H9 (cell line): ENCODE measurements around the gene CYTH3. TPM values are rescaled to one million over a fixed set of nuclear protein-coding genes. Genes with fewer than 3 reads are reported as not detected.

ENCODE experiments used
- DNase-seq: peaks from one replicate; pipeline ENCODE4 v3.0.0-alpha.2; 2017
- H2AFZ ChIP-seq: one replicate; pipeline ENCODE4 v1.6.1; 2013; ENCODE audit warnings: mild to moderate bottlenecking, low read length, control low read depth, moderate library complexity
- H2AK5ac ChIP-seq: 2 replicates; pipeline ENCODE4 v1.6.1; 2013; ENCODE audit warnings: low read length, control low read depth, mixed read lengths; ENCODE audit not compliant: insufficient read length
- H2BK120ac ChIP-seq: one replicate; pipeline ENCODE4 v1.6.1; 2013; ENCODE audit warnings: low read depth, mild to moderate bottlenecking, low read length, control low read depth, inconsistent platforms; ENCODE audit not compliant: poor library complexity, severe bottlenecking
- H2BK12ac ChIP-seq: 2 replicates; pipeline ENCODE4 v1.6.1; 2013; ENCODE audit warnings: low read length, control low read depth, mixed read lengths, low read depth; ENCODE audit not compliant: insufficient read length
- H2BK15ac ChIP-seq: 2 replicates; pipeline ENCODE4 v1.6.1; 2013; ENCODE audit warnings: low read depth, low read length, control low read depth
- H2BK20ac ChIP-seq: one replicate; pipeline ENCODE4 v1.6.1; 2013; ENCODE audit warnings: low read depth, mild to moderate bottlenecking, low read length, control low read depth, inconsistent platforms; ENCODE audit not compliant: poor library complexity, severe bottlenecking
- H2BK5ac ChIP-seq: 2 replicates; pipeline ENCODE4 v1.6.1; 2013; ENCODE audit warnings: low read length, control low read depth, mixed read lengths; ENCODE audit not compliant: insufficient read length
- H3K14ac ChIP-seq: 2 replicates; pipeline ENCODE4 v1.6.1; 2013; ENCODE audit warnings: low read length, control low read depth; ENCODE audit not compliant: insufficient read depth
- H3K18ac ChIP-seq: 2 replicates; pipeline ENCODE4 v1.6.1; 2013; ENCODE audit warnings: low read depth, mild to moderate bottlenecking, mixed read lengths, low read length, control low read depth; ENCODE audit not compliant: insufficient read length
- H3K23ac ChIP-seq: 2 replicates; pipeline ENCODE4 v1.6.1; 2013; ENCODE audit warnings: low read length, control low read depth, mixed read lengths, low read depth; ENCODE audit not compliant: insufficient read length
- H3K23me2 ChIP-seq: 2 replicates; pipeline ENCODE4 v1.6.1; 2013; ENCODE audit warnings: low read depth, mild to moderate bottlenecking, mixed read lengths, low read length, control low read depth; ENCODE audit not compliant: insufficient read length, poor library complexity, severe bottlenecking
- H3K27ac ChIP-seq: 2 replicates; pipeline ENCODE4 v1.5.1; 2013; ENCODE audit warnings: low read length, control low read depth, mixed read lengths, low read depth; ENCODE audit not compliant: insufficient read length
- H3K27me3 ChIP-seq: 2 replicates; pipeline ENCODE4 v1.6.1; 2013; ENCODE audit warnings: low read length, control low read depth, inconsistent platforms; ENCODE audit not compliant: insufficient read depth
- H3K4ac ChIP-seq: 2 replicates; pipeline ENCODE4 v1.6.1; 2013; ENCODE audit warnings: low read depth, mild to moderate bottlenecking, control low read depth, inconsistent platforms, low read length, moderate library complexity
- H3K4me1 ChIP-seq: 2 replicates; pipeline ENCODE4 v1.6.1; 2013; ENCODE audit warnings: low read length, control low read depth, inconsistent platforms; ENCODE audit not compliant: insufficient read depth
- H3K4me2 ChIP-seq: 2 replicates; pipeline ENCODE4 v1.6.1; 2013; ENCODE audit warnings: low read length, control low read depth, mixed read lengths; ENCODE audit not compliant: insufficient read length, insufficient read depth
- H3K56ac ChIP-seq: 2 replicates; pipeline ENCODE4 v1.6.1; 2013; ENCODE audit warnings: low read depth, mild to moderate bottlenecking, mixed read lengths, low read length, control low read depth; ENCODE audit not compliant: insufficient read length
- H3K79me1 ChIP-seq: 2 replicates; pipeline ENCODE4 v1.6.1; 2013; ENCODE audit warnings: low read depth, mild to moderate bottlenecking, moderate library complexity, low read length, control low read depth, inconsistent platforms; ENCODE audit not compliant: insufficient read depth, poor library complexity, severe bottlenecking
- H3K79me2 ChIP-seq: 2 replicates; pipeline ENCODE4 v1.6.1; 2013; ENCODE audit warnings: low read length, control low read depth, inconsistent platforms; ENCODE audit not compliant: insufficient read depth
- H3K9ac ChIP-seq: 2 replicates; pipeline ENCODE4 v1.6.1; 2013; ENCODE audit warnings: low read length, control low read depth, mixed read lengths; ENCODE audit not compliant: insufficient read length; ENCODE audit errors: extremely low read depth
- H3K9me3 ChIP-seq: one replicate; pipeline ENCODE4 v1.6.1; 2013; ENCODE audit warnings: low read depth, low read length, inconsistent platforms; ENCODE audit not compliant: control insufficient read depth
- H3T11ph ChIP-seq: one replicate; pipeline ENCODE4 v1.6.1; 2013; ENCODE audit warnings: mild to moderate bottlenecking, low read length, control low read depth, inconsistent platforms
- H4K20me1 ChIP-seq: one replicate; pipeline ENCODE4 v1.6.1; 2013; ENCODE audit not compliant: control insufficient read depth, insufficient read length, insufficient read depth
- H4K5ac ChIP-seq: 2 replicates; pipeline ENCODE4 v1.6.1; 2013; ENCODE audit warnings: low read depth, mild to moderate bottlenecking, mixed read lengths, low read length, control low read depth; ENCODE audit not compliant: insufficient read length
- H4K8ac ChIP-seq: replicated peaks from 2 replicates; pipeline ENCODE4 v1.6.1; 2013; ENCODE audit warnings: low read length, control low read depth, mixed read lengths, low read depth; ENCODE audit not compliant: insufficient read length
- H4K91ac ChIP-seq: 2 replicates; pipeline ENCODE4 v1.6.1; 2013; ENCODE audit warnings: low read depth, mild to moderate bottlenecking, moderate library complexity, mixed read lengths, low read length, control low read depth; ENCODE audit not compliant: insufficient read length
- H3K27ac Mint-ChIP-seq, 3 experiments: 2 replicates in 2 of 3; 3 replicates in 1 of 3; pipeline ENCODE4 v1.8.0; 2020 to 2021; ENCODE audit warnings: mixed read lengths in 3 of 3, mild to moderate bottlenecking in 1 of 3, moderate library complexity in 1 of 3
- H3K27me3 Mint-ChIP-seq: 2 replicates; pipeline ENCODE4 v1.8.0; 2021; ENCODE audit warnings: low read depth, mild to moderate bottlenecking, moderate library complexity, mixed read lengths
- H3K36me3 Mint-ChIP-seq, 3 experiments: 2 replicates in 2 of 3; 3 replicates in 1 of 3; pipeline ENCODE4 v1.8.0; 2020 to 2021; ENCODE audit warnings: low read depth in 3 of 3, mixed read lengths in 3 of 3; ENCODE audit not compliant: insufficient read depth in 1 of 3
- H3K4me1 Mint-ChIP-seq, 2 experiments: 2 replicates each; pipeline ENCODE4 v1.8.0; 2020; ENCODE audit warnings: mixed read lengths in 2 of 2
- H3K4me3 Mint-ChIP-seq, 2 experiments: 2 replicates in 1 of 2; 3 replicates in 1 of 2; pipeline ENCODE4 v1.8.0; 2020 to 2021; ENCODE audit warnings: mild to moderate bottlenecking in 2 of 2, mixed read lengths in 2 of 2, moderate library complexity in 1 of 2
- H3K9me3 Mint-ChIP-seq, 2 experiments: 2 replicates in 1 of 2; 3 replicates in 1 of 2; pipeline ENCODE4 v1.8.0; 2020; ENCODE audit warnings: mild to moderate bottlenecking in 2 of 2, mixed read lengths in 2 of 2, moderate library complexity in 1 of 2
- WGBS: extraction: QIAGEN DNeasy Blood & Tissue Kit; methylation state at CpG from one replicate; pipeline ENCODE4 v1.1.7; 2013; ENCODE audit warnings: missing lambda C conversion rate, low lambda C conversion rate, mixed read lengths; ENCODE audit not compliant: insufficient read length; ENCODE audit errors: extremely low coverage; 5-methylcytosine and 5-hydroxymethylcytosine counted together
- total RNA-seq: library from RNA; stranded (reverse); gene quantifications from 2 replicates; pipeline ENCODE4 v1.2.1, GENCODE V29; 2021
- TF ChIP-seq, protein P1 (sequence below): fragments of 200-600 bp; sonication (generic); conservative IDR thresholded peaks from 3 replicates; pipeline ENCODE4 v1.8.0; 2021; ENCODE audit warnings: antibody characterized with exemption, mild to moderate bottlenecking

CYTH3 gene
- total RNA-seq, 1 experiment from 2014 or later: 12.3 TPM

- Mint-ChIP-seq H3K36me3 (peaks cover 27 to 71% (median 62%) of the 10 kb centered on the region in 3 experiments; a peak in 6 of 7 replicates), H3K4me1 (peaks cover 5 to 8% of the 10 kb centered on the region in 2 experiments; a peak in 3 of 4 replicates)
Measured at GRCh38 chr7:6155596-6155995, 116.8 kb downstream of the CYTH3 start.

More at GRCh38 chr7:6155596-6155995, 116.8 kb downstream of the CYTH3 start:
- TF ChIP-seq, protein P1, sequence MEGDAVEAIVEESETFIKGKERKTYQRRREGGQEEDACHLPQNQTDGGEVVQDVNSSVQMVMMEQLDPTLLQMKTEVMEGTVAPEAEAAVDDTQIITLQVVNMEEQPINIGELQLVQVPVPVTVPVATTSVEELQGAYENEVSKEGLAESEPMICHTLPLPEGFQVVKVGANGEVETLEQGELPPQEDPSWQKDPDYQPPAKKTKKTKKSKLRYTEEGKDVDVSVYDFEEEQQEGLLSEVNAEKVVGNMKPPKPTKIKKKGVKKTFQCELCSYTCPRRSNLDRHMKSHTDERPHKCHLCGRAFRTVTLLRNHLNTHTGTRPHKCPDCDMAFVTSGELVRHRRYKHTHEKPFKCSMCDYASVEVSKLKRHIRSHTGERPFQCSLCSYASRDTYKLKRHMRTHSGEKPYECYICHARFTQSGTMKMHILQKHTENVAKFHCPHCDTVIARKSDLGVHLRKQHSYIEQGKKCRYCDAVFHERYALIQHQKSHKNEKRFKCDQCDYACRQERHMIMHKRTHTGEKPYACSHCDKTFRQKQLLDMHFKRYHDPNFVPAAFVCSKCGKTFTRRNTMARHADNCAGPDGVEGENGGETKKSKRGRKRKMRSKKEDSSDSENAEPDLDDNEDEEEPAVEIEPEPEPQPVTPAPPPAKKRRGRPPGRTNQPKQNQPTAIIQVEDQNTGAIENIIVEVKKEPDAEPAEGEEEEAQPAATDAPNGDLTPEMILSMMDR: no peak
- Histone ChIP-seq H3K14ac (no peak overlapping the region), H3T11ph (no peak overlapping the region), H3K23me2 (no peaks in the 10 kb centered on the region), H3K79me2 (no peaks in the 10 kb centered on the region), H3K56ac (no peak overlapping the region), H4K8ac (no peak overlapping the region), H3K18ac (no peak overlapping the region), H4K5ac (no peak overlapping the region), H2AK5ac (no peak overlapping the region), H2BK20ac (no peak overlapping the region), H2BK12ac (no peak overlapping the region), H3K4me1 (no peaks in the 10 kb centered on the region), H2AFZ (no peak overlapping the region), H3K27ac (no peak overlapping the region), H2BK5ac (no peak overlapping the region), H3K27me3 (no peaks in the 10 kb centered on the region), H3K4ac (no peak overlapping the region), H4K20me1 (no peaks in the 10 kb centered on the region), H4K91ac (no peak overlapping the region), H3K79me1 (no peaks in the 10 kb centered on the region), H3K23ac (no peak overlapping the region), H3K4me2 (no peak overlapping the region), H2BK15ac (no peak overlapping the region), H3K9me3 (no peaks in the 10 kb centered on the region), H3K9ac (no peak overlapping the region), H2BK120ac (no peak overlapping the region)
- DNase-seq: no peak
- Mint-ChIP-seq H3K9me3 (no peaks in the 10 kb centered on the region), H3K4me3 (no peak overlapping the region), H3K27ac (no peak overlapping the region), H3K27me3 (no peaks in the 10 kb centered on the region; the same call in 1 of the 2 replicates)
- no CpG with 5 or more reads among the region's 11 CpGs for WGBS
